Neural cell (in vitro differentiated cells): ENCODE results near the gene REXO1.

Experiments
- CTCF ChIP-seq: fragments of 450-650 bp; IDR thresholded peaks from 2 replicates; pipeline ENCODE4 v1.5.1; 2014; ENCODE audit warnings: antibody characterized with exemption, mild to moderate bottlenecking, moderate library complexity; ENCODE audit not compliant: poor library complexity, severe bottlenecking
- EP300 ChIP-seq: fragments of 450-650 bp; conservative IDR thresholded peaks from 2 replicates; pipeline ENCODE4 v1.6.1; 2014; ENCODE audit warnings: antibody characterized with exemption, mild to moderate bottlenecking, moderate library complexity; ENCODE audit not compliant: poor library complexity, severe bottlenecking
- MXI1 ChIP-seq: fragments of 450-650 bp; conservative IDR thresholded peaks from 2 replicates; pipeline ENCODE4 v1.6.1; 2014; ENCODE audit warnings: antibody characterized with exemption, mild to moderate bottlenecking; ENCODE audit not compliant: poor library complexity, severe bottlenecking
- POLR2AphosphoS5 ChIP-seq: IDR thresholded peaks from 2 replicates; pipeline ENCODE4 v1.6.1; 2012
- TF ChIP-seq, protein P1 (sequence below): IDR thresholded peaks from 2 replicates; pipeline ENCODE4 v1.6.1; 2012; ENCODE audit warnings: borderline replicate concordance

DNA sequence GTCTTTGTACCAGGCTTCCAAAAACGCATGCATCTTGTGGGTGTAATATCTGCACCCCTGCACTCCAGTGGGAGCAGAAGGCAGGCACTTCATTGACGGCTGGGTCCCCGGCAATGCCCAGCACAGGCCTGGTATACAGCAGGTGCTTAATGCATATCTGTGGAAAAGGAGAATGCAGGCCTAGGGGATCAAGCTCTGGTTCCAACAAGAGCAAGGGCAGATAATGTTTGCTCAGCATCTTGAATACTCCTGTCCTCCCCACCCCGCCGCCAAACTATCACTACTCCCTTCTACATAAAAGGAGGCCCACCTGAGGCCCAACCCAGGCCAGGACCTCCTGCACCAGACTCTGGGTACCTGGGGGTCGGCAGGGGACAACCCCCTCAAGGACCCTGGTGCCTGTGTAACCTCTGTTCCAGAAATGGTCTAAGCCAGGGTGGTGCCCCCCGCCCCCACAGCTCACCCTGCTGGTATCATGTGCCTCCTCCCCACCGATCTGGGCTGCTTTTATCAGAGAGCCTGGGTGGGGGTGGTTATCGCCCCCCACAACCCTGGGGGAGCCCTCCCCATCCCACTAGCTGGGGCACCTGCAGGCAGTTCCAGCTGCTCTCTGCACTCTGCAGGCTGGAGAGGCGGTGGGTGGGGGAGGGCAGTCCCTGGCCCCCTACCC is 10.3 kb upstream of the REXO1 start:
- TF ChIP-seq MXI1 (no peak), POLR2AphosphoS5 (no peak), CTCF (no peak), EP300 (no peak)
- TF ChIP-seq, protein P1, sequence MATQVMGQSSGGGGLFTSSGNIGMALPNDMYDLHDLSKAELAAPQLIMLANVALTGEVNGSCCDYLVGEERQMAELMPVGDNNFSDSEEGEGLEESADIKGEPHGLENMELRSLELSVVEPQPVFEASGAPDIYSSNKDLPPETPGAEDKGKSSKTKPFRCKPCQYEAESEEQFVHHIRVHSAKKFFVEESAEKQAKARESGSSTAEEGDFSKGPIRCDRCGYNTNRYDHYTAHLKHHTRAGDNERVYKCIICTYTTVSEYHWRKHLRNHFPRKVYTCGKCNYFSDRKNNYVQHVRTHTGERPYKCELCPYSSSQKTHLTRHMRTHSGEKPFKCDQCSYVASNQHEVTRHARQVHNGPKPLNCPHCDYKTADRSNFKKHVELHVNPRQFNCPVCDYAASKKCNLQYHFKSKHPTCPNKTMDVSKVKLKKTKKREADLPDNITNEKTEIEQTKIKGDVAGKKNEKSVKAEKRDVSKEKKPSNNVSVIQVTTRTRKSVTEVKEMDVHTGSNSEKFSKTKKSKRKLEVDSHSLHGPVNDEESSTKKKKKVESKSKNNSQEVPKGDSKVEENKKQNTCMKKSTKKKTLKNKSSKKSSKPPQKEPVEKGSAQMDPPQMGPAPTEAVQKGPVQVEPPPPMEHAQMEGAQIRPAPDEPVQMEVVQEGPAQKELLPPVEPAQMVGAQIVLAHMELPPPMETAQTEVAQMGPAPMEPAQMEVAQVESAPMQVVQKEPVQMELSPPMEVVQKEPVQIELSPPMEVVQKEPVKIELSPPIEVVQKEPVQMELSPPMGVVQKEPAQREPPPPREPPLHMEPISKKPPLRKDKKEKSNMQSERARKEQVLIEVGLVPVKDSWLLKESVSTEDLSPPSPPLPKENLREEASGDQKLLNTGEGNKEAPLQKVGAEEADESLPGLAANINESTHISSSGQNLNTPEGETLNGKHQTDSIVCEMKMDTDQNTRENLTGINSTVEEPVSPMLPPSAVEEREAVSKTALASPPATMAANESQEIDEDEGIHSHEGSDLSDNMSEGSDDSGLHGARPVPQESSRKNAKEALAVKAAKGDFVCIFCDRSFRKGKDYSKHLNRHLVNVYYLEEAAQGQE, result no peak
